SW 1271 (cell line): Measurements from ENCODE around the gene PSAP.

Experiments
- DNase-seq, 2 experiments: peaks; one replicate each; lab custom pipeline; 2025; lab: John Stamatoyannopoulos, UW

The PSAP gene

GRCh38 chr10:71810048-71810750 lies 40.9 kb downstream of the PSAP start:
- DNase-seq = no peak

- DNase-seq = no peak
These were observed 41.4 kb downstream of the PSAP start for GRCh38 chr10:71809628-71810027.

- DNase-seq = no peak
These were observed 43.2 kb downstream of the PSAP start for GRCh38 chr10:71807557-71808510.

- no peak for DNase-seq
These were observed 44.1 kb downstream of the PSAP start for GRCh38 chr10:71806704-71807556.

- DNase-seq = no peak
These were observed 45.0 kb downstream of the PSAP start for GRCh38 chr10:71805776-71806703.

GRCh38 chr10:71804077-71804476 lies 47.0 kb downstream of the PSAP start:
- no peak for DNase-seq

- DNase-seq = no peak
These were observed 48.1 kb downstream of the PSAP start for GRCh38 chr10:71802715-71803488.

- no peak for DNase-seq
These were observed 48.8 kb downstream of the PSAP start for GRCh38 chr10:71802235-71802634.

GRCh38 chr10:71801361-71801760 lies 49.7 kb downstream of the PSAP start:
- DNase-seq = no peak

GRCh38 chr10:71799608-71800453 lies 51.2 kb downstream of the PSAP start:
- no peak for DNase-seq

GRCh38 chr10:71799112-71799511 lies 51.9 kb downstream of the PSAP start:
- DNase-seq = no peak

- no peak for DNase-seq
These were observed 52.8 kb downstream of the PSAP start for GRCh38 chr10:71798308-71798624.

GRCh38 chr10:71797533-71798307 lies 53.3 kb downstream of the PSAP start:
- DNase-seq = no peak

- no peak for DNase-seq
These were observed 54.2 kb downstream of the PSAP start for GRCh38 chr10:71796749-71797405.

GRCh38 chr10:71795248-71795647 lies 55.8 kb downstream of the PSAP start:
- no peak for DNase-seq

- no peak for DNase-seq
These were observed 60.2 kb downstream of the PSAP start for GRCh38 chr10:71790749-71791440.

GRCh38 chr10:71789871-71790270 lies 61.2 kb downstream of the PSAP start:
- DNase-seq = no peak

GRCh38 chr10:71788954-71789353 lies 62.1 kb downstream of the PSAP start:
- DNase-seq = no peak
